GM19463 (cell line): ENCODE measurements around the gene PLCB1.

Experiments
- ATAC-seq: cut with Tn5 transposase; IDR thresholded peaks from one replicate; pipeline ENCODE4 v1.9.1; 2021; ENCODE audit warnings: mild to moderate bottlenecking, moderate library complexity; ENCODE audit not compliant: unreplicated experiment

Gene PLCB1

GRCh38 chr20:8242066-8242465 lies 110.0 kb downstream of the PLCB1 start:
- no peak for ATAC-seq

- no peak for ATAC-seq
Observed at GRCh38 chr20:8242827-8243724, 111.0 kb downstream of the PLCB1 start.

GRCh38 chr20:8244637-8245036 lies 112.6 kb downstream of the PLCB1 start:
- no peak for ATAC-seq

GRCh38 chr20:8246153-8246552 lies 114.1 kb downstream of the PLCB1 start:
- no peak for ATAC-seq

GRCh38 chr20:8246716-8247115 lies 114.7 kb downstream of the PLCB1 start:
- ATAC-seq: no peak

- ATAC-seq: no peak
Observed at GRCh38 chr20:8248051-8248450, 116.0 kb downstream of the PLCB1 start.

- no peak for ATAC-seq
Observed at GRCh38 chr20:8249634-8250033, 117.6 kb downstream of the PLCB1 start.

GRCh38 chr20:8250539-8251200 lies 118.6 kb downstream of the PLCB1 start:
- no peak for ATAC-seq

GRCh38 chr20:8251201-8251575 lies 119.1 kb downstream of the PLCB1 start:
- no peak for ATAC-seq

GRCh38 chr20:8254911-8255582 lies 123.0 kb downstream of the PLCB1 start:
- ATAC-seq: no peak

- no peak for ATAC-seq
Observed at GRCh38 chr20:8255945-8256632, 124.0 kb downstream of the PLCB1 start.

GRCh38 chr20:8260837-8261251 lies 128.8 kb downstream of the PLCB1 start:
- no peak for ATAC-seq

- no peak for ATAC-seq
Observed at GRCh38 chr20:8262721-8263120, 130.7 kb downstream of the PLCB1 start.

- no peak for ATAC-seq
Observed at GRCh38 chr20:8265588-8265987, 133.5 kb downstream of the PLCB1 start.

GRCh38 chr20:8267009-8267408 lies 134.9 kb downstream of the PLCB1 start:
- ATAC-seq: no peak

- no peak for ATAC-seq
Observed at GRCh38 chr20:8271727-8272126, 139.7 kb downstream of the PLCB1 start.

GRCh38 chr20:8272766-8273165 lies 140.7 kb downstream of the PLCB1 start:
- ATAC-seq: no peak

- ATAC-seq: no peak
Observed at GRCh38 chr20:8284902-8285301, 152.8 kb downstream of the PLCB1 start.

- ATAC-seq: no peak
Observed at GRCh38 chr20:8287340-8287739, 155.3 kb downstream of the PLCB1 start.

GRCh38 chr20:8291200-8291599 lies 159.1 kb downstream of the PLCB1 start:
- no peak for ATAC-seq

- no peak for ATAC-seq
Observed at GRCh38 chr20:8291873-8292272, 159.8 kb downstream of the PLCB1 start.
